GM18508 (cell line): Measurements from ENCODE around the gene ST8SIA6.
"Not testable (repeated sequence)": the region's sequence is repeated elsewhere in the genome, so short reads cannot be mapped to it uniquely, and the experiment has no call there.

Experiments used
- ATAC-seq: cut with Tn5 transposase; IDR thresholded peaks from one replicate; pipeline ENCODE4 v1.9.1; 2021; ENCODE audit warnings: moderate number of reproducible peaks; ENCODE audit not compliant: insufficient read depth, unreplicated experiment

Gene ST8SIA6, protein sequence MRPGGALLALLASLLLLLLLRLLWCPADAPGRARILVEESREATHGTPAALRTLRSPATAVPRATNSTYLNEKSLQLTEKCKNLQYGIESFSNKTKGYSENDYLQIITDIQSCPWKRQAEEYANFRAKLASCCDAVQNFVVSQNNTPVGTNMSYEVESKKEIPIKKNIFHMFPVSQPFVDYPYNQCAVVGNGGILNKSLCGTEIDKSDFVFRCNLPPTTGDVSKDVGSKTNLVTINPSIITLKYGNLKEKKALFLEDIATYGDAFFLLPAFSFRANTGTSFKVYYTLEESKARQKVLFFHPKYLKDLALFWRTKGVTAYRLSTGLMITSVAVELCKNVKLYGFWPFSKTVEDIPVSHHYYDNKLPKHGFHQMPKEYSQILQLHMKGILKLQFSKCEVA

GRCh38 chr10:17454161-17455014, at the start of gene ST8SIA6:
Gene ST8SIA6 (minus strand): TSS chr10:17454595. CDS start chr10:17454255, 340 bp downstream.
- ATAC-seq: no peak

- ATAC-seq: no peak
Measured at GRCh38 chr10:17503795-17504194, 49.4 kb upstream of the ST8SIA6 start.

DNA sequence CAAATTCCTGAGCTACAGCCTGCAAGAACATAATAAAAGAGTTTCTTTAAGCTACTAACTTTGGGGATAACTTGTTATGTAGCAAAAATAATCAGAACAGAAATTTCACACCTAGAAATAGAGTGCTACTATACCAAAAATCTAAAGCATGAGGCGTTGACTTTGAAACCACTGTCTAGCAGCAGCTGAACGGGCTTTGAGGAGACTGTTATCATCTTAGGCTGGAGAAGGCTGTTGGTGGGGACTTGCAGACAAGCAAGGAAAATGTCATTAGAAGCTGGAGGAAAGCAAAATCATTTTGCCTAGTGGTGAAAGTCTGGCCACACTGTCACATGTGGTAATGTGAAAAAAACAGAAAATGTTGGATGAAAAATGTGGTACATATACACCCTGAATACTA, 48.4 kb upstream of the ST8SIA6 start:
- no peak for ATAC-seq

DNA sequence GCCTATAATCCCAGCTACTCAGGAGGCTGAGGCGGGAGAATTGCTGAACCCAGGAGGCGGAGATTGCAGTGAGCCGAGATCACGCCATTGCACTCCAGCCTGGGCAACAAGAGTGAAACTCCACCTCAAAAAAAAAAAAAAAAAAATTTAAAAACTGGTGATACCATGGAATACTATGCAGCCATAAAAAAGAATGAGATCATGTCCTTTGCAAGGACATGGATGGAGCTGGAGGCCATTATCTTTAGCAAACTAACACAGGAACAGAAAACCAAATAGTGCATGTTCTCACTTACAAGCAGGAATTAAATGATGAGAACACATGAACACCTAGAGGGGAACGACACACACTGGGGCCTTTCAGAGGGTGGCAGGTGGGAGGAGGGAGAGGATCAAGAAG, 44.6 kb upstream of the ST8SIA6 start:
- not testable (repeated sequence) for ATAC-seq

DNA sequence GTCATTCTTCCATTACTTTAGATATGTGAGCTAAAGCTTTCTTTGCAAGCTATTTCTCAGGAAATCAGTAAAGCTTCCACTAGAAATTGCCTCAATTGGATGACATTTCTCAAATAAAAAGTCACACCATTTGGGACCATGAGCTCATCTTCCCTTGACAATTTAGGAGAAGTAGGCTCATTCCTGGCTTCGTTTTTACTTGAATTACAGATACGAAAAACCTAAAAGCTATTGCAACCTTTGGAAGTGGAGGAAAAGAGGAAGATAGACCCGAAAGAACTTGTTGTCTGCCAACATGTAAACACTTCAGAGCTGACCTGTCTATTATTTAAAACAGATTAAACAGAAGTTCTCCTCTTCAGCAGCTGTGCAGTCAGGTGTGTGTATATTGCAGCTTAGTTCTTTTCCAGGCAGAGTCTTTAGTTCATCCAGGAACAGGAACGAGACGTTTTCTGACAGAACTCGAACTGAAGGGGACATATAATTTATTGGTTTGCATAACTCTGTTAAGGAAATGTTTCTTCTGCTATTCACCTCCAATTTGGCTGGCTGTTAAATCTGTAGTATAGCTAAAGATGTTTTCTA, 43.1 kb upstream of the ST8SIA6 start:
- ATAC-seq: no peak

DNA sequence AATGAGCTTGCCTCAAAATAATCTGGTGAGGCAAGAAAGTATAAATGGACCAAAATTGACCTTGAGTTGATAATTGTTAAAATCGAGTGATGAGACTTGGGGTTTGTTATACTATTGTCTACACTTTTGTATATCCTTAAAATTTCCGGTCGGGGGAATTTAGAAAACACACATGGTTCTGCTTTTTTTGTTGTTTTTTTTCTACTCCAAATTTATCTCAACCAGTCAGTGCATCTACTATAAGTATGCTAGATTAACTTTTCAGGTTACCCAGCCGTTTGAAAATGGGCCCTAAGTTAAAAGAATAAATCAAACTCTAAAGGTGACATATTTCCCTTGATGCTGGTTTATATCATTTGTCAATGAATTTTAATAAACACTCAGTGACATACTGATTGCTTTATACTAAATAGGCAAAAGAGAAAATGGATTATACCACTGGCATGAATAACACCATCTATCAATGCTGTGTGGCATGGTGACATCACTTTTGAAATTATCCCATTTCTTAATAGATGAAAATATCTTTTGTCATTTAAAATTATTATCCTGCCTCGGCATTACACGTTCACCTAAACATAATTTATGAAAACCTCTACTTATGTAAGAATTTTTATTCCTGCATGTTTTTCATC, 40.3 kb upstream of the ST8SIA6 start:
- no peak for ATAC-seq

DNA sequence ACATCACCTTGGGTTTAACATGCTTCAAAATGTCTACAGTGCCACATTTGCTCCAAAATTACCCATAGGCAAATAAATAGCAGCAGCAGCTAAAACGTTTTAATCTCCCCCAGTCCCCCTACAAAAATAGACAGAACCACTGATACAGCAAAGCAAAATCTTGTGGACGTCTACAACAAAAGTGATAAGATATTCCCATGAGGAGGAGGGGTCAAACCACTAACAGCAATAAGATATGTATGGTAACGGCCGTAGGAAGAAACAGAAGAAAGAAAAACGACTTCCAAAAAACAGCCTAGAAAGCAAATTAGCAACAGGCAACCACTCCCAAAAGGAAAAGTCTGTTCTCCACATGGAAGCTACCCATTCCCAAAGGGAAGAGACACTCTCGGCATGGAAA, 34.5 kb upstream of the ST8SIA6 start:
- no peak for ATAC-seq

DNA sequence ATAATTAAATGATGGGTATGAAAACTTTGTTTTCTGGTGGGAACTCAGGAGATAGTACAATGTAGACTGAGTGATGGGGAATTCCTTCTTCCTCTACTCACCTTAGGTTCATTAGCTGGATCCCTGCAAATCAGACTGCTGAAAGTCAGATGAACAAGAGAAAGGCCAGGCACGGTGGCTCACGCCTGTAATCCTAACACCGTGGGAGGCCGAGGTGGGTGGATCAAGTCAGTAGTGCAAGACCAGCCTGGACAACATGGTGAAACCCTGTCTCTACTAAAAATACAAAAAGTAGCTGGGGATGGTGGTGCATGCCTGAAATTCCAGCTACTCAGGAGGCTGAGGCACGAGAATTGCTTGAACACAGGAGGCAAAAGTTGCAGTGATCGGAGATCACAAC, 28.7 kb upstream of the ST8SIA6 start:
- no peak for ATAC-seq

GRCh38 chr10:17479822-17480221, 25.4 kb upstream of the ST8SIA6 start:
- no peak for ATAC-seq

DNA sequence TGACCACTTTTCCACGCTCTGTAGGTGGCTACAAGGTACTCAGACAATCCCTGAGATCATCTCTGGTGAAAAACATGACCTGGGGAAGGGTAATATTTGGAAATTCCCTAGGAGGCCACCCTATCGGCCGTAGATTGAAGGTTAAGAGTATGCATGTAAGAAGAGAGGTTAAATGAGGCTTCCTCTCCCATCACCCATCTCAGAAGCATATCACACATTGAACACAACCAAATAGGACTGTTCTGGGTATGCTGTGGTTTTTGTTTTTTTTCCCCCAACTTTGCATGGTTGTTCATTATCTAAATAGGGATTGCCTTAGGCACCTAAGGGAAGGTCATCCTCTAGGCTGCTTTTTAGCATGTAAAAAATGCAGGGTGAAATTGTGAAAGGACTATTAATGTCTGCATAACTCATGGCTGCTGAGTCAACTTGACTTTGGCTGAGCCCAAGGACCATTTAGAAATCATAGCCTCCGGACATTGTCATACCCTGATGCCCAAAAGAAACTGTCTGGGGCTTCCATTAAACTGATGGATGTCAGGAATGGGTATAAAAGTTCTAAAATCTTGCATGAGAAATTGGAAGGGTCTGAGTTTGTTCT, 24.7 kb upstream of the ST8SIA6 start:
- ATAC-seq: no peak

DNA sequence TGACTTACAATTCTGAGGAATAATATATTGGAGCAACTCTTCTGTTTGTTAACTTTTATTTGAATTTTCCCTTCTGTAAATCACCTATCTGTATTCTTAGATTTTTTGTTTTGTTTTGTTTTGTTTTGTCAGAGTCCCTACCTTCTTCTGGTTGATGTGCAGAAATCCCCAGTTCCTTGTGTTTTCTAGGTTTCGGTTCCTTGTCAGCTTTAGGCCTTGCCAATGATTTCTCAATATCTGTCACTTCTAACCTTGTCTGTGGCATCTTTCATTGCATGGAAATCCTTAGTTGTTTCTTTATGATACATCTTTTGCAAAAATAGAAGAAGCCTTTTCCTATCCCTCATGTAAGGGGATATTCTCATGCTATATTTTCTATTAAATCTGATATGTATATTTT, 21.7 kb upstream of the ST8SIA6 start:
- peak; percentile 52 for ATAC-seq

DNA sequence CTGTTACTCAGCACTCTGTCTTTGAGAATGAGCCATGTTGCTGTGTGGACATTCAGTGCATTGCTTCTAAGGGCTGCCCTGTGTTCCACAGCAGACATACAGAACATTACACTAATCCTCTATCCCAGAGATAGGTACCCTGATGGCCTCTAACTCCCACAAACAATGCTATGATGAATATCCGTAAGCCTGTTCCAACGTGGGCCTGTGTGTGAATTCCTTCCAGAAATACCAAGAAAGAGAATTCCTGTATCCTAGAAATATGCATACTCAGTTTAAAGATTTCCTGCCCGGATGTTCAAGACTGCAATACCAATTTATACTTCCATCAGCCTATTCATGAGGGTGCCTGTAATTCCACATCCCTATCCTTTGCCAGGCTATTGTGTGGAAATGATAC, 21.3 kb upstream of the ST8SIA6 start:
- ATAC-seq: no peak

GRCh38 chr10:17474595-17475323, 20.4 kb upstream of the ST8SIA6 start:
- no peak for ATAC-seq

DNA sequence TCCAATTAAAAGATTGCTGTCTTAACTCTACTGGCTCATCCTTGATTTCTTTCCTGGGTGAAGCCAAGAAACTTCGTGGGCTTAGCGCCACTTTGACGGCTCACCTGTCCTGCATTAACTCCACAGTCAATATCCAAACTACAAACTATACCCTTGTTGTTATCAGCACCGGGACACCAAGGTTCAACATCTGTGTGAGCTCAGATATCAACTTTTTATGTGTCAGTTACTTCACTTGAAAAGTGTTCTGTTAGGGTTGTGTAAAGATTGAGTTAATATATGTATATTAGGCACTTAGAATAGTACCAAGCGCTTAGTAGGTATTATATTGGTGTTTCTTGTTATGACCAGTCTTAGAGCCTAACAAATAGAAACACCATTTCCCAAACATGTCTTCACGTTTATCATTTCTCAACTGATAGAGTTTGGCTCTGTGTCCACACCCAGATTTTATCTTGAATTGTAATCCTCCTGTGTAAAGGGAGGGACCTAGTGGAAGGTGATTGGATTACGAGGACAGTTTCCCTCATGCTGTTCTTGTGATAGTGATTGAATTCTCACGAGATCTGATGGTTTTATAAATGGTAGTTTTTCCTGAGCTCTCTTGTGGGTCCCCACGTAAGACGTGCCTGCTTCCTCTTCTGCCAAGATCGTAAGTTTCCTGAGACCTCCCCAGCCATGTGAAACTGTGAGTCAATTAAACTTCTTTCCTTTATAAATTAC, 19.0 kb upstream of the ST8SIA6 start:
- ATAC-seq: no peak

- ATAC-seq: no peak
Measured at GRCh38 chr10:17472481-17473227, 18.3 kb upstream of the ST8SIA6 start.

DNA sequence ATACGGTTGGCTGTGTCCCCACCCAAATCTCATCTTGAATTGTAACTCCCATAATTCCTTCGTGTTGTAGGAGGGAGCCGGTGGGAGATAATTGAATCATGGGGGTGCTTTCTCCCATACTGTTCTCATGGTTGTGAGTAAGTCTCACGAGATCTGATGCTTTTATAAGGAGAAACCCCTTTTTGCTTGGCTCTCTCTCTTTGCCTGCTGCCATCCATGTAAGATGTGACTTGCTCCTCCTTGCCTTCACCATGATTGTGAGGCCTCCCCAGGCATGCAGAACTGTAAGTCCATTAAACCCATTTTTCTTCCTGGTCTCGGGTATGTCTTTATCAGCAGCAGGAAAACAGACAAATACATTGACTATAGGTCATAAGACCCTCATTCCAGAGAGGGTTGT, 15.9 kb upstream of the ST8SIA6 start:
- no peak for ATAC-seq

DNA sequence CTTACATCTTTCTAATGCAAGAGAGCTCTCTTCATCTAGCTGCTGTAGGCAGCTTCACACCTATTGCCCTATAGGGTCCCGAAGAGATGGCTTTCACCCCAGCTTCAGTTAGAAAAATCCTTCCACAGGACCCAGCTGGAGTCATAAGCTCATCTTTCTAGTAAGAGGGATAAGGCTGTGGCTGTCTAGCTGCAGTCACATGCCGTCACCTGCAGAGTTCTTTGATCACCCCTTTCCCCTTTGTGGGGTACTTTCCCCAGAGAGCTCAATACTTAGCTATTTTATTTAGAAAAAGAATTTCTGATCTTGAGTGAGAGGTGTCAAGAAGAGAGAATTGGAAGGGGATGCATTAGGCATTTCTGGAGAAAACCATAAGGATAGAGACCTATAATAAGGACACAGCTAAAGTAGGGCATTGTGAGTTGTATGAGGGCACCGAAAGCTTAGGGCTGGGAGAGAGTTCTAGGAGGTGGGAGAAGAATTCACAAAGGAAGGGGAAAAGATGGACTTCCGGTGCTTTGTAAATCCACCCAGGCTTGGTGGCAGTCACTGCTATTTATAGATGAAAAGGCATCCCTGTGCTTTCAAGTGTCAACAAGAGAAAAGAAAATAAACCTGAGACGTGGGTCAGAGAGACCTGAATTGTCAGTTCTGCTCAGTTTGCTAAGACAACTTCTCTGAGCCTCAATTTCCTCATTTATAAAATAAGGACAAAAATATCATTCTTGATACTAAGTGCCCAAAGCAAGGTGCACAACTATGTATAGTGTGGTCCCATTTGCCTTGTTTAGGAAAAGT, 11.1 kb upstream of the ST8SIA6 start:
- ATAC-seq: no peak

DNA sequence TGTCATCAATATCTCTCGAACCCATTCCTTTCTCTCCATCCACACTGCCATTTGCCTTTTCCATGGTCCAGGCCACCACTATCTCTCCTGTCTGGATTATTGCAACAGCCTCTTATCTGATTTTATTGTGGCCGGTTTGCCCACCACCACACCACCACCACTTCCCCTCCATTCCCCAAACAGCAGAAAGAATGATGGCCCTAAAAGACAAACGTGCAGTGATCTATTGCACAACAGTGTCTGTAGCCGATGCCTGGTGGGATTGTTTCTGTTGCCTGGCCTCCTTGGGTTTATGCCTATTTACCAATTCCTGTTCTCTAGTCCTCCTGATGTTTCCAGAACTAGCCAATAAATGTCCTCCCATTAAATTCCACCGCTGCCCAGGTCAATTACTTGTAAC, 10.2 kb upstream of the ST8SIA6 start:
- ATAC-seq: no peak
